ENCODE results near the gene CYP2W1. TPM values are rescaled to one million over a fixed set of nuclear protein-coding genes. Genes with fewer than 3 reads are reported as not detected.
"Not testable (repeated sequence)": the region's sequence is repeated elsewhere in the genome, so short reads cannot be mapped to it uniquely, and the experiment has no call there.

CYP2W1 gene
- polyA plus RNA-seq (2012; ENCODE audit: missing spikeins): not detected

DNA sequence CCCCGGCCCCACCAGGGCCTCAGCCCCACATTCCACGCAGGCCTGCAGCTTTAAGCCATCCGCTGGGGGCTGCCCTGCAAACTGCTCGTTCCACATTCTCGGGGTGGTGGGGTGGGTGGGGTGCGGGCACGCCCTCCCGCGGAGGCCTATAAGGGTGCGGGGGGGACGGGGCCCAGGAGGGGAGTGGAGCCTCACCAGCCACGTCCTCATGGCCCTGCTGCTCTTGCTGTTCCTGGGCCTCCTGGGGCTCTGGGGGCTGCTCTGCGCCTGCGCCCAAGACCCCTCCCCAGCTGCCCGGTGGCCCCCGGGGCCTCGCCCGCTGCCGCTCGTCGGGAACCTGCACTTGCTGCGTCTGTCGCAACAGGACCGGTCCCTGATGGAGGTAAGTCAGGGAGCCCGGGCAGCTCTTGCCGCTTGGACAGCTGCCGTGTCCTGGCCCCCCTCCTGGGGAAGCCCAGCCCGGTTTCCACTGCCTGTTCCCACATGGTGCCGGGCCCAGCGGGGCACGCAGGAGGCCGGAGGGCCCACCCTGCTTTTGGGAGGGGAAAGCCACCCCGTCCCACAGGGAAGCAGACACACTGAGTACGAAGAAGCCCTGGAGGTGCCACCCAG, at the start of gene CYP2W1:
Gene CYP2W1, plus strand, starts transcription at position 178 of the 612 bp plus-strand sequence. Its CDS starts 31 bp downstream, at position 209.
- FAIRE-seq: no peak
- TF ChIP-seq TAF1 (IDR thresholded peaks at IDR 0.05; ENCODE audit: borderline replicate concordance, low read depth, low read length) (no peak), POLR2A (IDR thresholded peaks at IDR 0.05; ENCODE audit: low read depth, low read length) (no peak), POLR2AphosphoS5 (IDR thresholded peaks at IDR 0.05; ENCODE audit: low read depth, low read length) (no peak)
- DNase-seq (ENCODE audit: insufficient read length): no peak

GRCh38 chr7:934469-935163, 48.4 kb upstream of the CYP2W1 start:
- no peak for FAIRE-seq
- TF ChIP-seq POLR2AphosphoS5 (IDR thresholded peaks at IDR 0.05; ENCODE audit: low read depth, low read length) (no peak), POLR2A (IDR thresholded peaks at IDR 0.05; ENCODE audit: low read depth, low read length) (no peak), TAF1 (IDR thresholded peaks at IDR 0.05; ENCODE audit: borderline replicate concordance, low read depth, low read length) (no peak)
- DNase-seq (ENCODE audit: insufficient read length): no peak

- FAIRE-seq (no peak), DNase-seq (ENCODE audit: insufficient read length) (no peak)
- no peak for TF ChIP-seq POLR2A (IDR thresholded peaks at IDR 0.05; ENCODE audit: low read depth, low read length)
- no peak for TF ChIP-seq TAF1 (IDR thresholded peaks at IDR 0.05; ENCODE audit: borderline replicate concordance, low read depth, low read length)
Measured at GRCh38 chr7:935164-935873, 47.7 kb upstream of the CYP2W1 start.

DNA sequence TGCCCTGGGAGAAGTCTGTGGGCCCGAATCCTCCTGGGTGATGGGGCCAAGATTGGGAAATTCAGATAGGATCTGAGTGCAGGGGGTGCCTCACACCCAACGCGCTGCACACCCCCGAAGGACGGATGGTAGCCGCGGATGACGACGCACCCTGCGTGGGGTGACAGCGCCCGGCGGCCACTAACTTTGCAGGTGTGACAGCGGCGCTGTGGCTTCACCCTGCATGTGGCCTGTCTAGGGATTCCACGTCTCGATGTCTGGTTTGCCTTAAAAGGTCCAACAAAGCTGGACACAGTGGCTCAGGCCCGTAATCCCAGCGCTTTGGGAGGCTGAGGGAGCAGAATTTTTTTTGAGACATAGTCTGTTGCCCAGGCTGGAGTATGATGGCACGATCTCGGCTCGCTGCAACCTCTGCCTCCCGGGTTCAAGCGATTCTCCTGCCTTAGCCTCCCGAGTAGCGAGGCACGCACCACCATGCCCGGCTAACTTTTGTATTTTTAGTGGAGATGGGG, 47.1 kb upstream of the CYP2W1 start:
- no peak for TF ChIP-seq POLR2A (IDR thresholded peaks at IDR 0.05; ENCODE audit: low read depth, low read length)
- no peak for TF ChIP-seq TAF1 (IDR thresholded peaks at IDR 0.05; ENCODE audit: borderline replicate concordance, low read depth, low read length)
- TF ChIP-seq POLR2AphosphoS5 (IDR thresholded peaks at IDR 0.05; ENCODE audit: low read depth, low read length): no peak
- peak; percentile 5 for FAIRE-seq
- DNase-seq (ENCODE audit: insufficient read length): no peak

GRCh38 chr7:936386-937054, 46.5 kb upstream of the CYP2W1 start:
- TF ChIP-seq POLR2A (IDR thresholded peaks at IDR 0.05; ENCODE audit: low read depth, low read length): no peak
- no peak for TF ChIP-seq POLR2AphosphoS5 (IDR thresholded peaks at IDR 0.05; ENCODE audit: low read depth, low read length)
- no peak for TF ChIP-seq TAF1 (IDR thresholded peaks at IDR 0.05; ENCODE audit: borderline replicate concordance, low read depth, low read length)
- DNase-seq (ENCODE audit: insufficient read length) (peak; percentile 88), FAIRE-seq (peak; percentile 93)

DNA sequence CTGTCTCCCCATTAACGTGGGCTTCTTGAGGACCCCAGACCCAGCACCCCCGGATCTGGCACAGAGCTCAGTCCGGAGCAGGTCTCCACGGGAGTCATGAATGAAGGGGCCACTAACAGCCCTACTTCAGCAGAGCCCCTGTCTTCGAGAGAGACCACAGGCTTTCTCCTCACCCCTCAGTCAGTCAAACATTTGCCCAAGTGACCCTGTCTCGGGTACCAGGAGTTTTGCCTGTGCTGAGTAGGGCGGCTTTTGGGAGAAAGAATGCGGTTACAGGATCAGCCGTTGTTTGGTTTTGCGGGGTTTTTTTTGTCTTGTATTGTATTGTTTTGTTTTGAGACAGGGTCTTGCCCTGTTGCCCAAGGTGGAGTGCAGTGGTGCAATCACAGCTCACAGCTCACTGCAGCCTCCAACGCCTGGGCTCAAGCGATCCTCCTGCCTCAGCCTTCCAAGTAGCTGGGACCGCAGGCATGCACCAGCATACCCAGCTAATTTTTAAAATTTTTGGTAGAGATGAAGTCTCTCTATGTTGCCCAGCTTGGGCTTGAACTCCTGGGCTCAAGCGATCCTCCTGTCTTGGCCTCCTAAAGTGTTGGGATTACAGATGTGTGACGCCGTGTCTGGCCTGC, 45.0 kb upstream of the CYP2W1 start:
- FAIRE-seq: no peak
- TF ChIP-seq POLR2AphosphoS5 (IDR thresholded peaks at IDR 0.05; ENCODE audit: low read depth, low read length): no peak
- no peak for TF ChIP-seq POLR2A (IDR thresholded peaks at IDR 0.05; ENCODE audit: low read depth, low read length)
- no peak for TF ChIP-seq TAF1 (IDR thresholded peaks at IDR 0.05; ENCODE audit: borderline replicate concordance, low read depth, low read length)
- no peak for DNase-seq (ENCODE audit: insufficient read length)

- no peak for FAIRE-seq
- no peak for TF ChIP-seq TAF1 (IDR thresholded peaks at IDR 0.05; ENCODE audit: borderline replicate concordance, low read depth, low read length)
- no peak for TF ChIP-seq POLR2A (IDR thresholded peaks at IDR 0.05; ENCODE audit: low read depth, low read length)
- no peak for TF ChIP-seq POLR2AphosphoS5 (IDR thresholded peaks at IDR 0.05; ENCODE audit: low read depth, low read length)
- DNase-seq (ENCODE audit: insufficient read length): no peak
Measured at GRCh38 chr7:938546-939185, 44.3 kb upstream of the CYP2W1 start.

DNA sequence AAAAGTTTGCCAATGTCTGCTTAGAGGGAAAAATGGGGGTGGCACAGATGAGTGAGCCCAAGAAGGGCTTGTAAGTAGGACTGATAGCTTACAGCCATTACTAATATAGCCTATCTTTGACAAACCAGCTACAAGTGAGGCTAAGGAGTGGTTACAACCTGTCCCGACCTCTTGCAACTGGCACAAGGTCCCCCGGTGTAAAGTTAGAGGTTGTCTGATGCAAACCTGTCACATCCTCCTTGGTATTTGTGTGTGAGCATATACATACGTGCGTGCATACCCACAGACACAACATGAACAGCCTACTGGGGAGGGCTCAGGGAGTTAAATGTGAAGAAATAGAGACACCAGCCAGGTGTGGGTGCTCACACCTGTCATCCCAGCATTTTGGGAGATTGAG, 43.1 kb upstream of the CYP2W1 start:
- no peak for DNase-seq (ENCODE audit: insufficient read length)
- FAIRE-seq: no peak
- no peak for TF ChIP-seq POLR2AphosphoS5 (IDR thresholded peaks at IDR 0.05; ENCODE audit: low read depth, low read length)
- no peak for TF ChIP-seq POLR2A (IDR thresholded peaks at IDR 0.05; ENCODE audit: low read depth, low read length)
- TF ChIP-seq TAF1 (IDR thresholded peaks at IDR 0.05; ENCODE audit: borderline replicate concordance, low read depth, low read length): no peak

DNA sequence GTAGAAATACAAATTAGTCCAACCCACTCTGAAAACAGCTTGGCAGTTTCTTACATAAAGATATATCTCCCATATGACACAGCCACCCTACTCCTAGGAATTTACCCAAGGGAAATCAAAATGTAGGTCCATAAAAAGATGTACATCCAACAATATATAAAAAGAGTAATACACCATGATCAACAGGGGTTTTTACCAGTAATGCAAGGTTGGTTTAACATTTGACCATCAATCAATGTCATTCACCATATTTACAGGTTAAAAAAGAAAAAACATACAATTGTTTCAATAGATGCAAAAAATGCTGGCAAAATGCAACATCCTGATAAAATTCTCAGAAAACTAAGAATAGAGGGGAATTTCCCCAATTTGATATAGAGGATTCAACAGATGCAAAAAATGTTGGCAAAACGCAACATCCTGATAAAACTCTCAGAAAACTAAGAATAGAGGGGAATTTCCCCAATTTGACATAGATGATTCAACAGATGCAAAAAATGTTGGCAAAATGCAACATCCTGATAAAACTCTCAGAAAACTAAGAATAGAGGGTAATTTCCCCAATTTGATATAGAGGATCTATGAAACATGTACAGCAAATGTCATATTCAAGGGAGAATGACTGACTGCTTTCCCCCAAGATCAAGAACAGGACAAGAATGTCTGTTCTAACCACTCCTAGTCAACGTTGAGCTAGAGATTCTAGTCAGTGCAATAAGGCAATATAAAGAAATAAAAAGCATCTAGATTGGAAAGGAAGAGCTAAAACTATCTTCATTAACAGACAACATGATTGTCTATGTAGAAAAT, 42.2 kb upstream of the CYP2W1 start:
- no peak for TF ChIP-seq TAF1 (IDR thresholded peaks at IDR 0.05; ENCODE audit: borderline replicate concordance, low read depth, low read length)
- TF ChIP-seq POLR2AphosphoS5 (IDR thresholded peaks at IDR 0.05; ENCODE audit: low read depth, low read length): no peak
- TF ChIP-seq POLR2A (IDR thresholded peaks at IDR 0.05; ENCODE audit: low read depth, low read length): no peak
- FAIRE-seq (no peak), DNase-seq (ENCODE audit: insufficient read length) (no peak)

DNA sequence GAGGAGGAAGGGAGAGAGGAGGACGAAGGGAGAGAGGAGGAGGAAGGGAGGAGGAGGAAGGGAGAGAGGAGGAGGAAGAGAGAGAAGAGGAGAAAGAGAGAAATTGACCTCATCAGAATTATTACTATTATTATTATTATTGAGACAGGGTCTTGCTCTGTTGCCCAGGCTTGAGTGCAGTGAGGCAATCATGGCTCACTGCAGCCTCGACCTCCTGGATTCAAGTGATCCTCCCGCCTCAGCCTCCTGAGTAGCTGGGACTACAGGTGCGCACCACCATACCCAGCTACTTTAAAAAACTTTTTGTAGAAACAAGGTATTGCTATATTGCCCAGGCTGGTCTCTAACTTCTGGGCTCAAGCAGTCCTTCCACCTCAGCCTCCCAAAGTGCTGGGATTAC, 39.2 kb upstream of the CYP2W1 start:
- not testable (repeated sequence) for DNase-seq (ENCODE audit: insufficient read length); FAIRE-seq

Measured in GM12892 (cell line).